Kidney tubule cell (primary cell): ENCODE data around the gene RBPMS2.

Experiments used
- DNase-seq: peaks from one replicate; pipeline ENCODE4 v3.0.0-alpha.2; 2018; ENCODE audit warnings: low spot score

RBPMS2 gene

DNA sequence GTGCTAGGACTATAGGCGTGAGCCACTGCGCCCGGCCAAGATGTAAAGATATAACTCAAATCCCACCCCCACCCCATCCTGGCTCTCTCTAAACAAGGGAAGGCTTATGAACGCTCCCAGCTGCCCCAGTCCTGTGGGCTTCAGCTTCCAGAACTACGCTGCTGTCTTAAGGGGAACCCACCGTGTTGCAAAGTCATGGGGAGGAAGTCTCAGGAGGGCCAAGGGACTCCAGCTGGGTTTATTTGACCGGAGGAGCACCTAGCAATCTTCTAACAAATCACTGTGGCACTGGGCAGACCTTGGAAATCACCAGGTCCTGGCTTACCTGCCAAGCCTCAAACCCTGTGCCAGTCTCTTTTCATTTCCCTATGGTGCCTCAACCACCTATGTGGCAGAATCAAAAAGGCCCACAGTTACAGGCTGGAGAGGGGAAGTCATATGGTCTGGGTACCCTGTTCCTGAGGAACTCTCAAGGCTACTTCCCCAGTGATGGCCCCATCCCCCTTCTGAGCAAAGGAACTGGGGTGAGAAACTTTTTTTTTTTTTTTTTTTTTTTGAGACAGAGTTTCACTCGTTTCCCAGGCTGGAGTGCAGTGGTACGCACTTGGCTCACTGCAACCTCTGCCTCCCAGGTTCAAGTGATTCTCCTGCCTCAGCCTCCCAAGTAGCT, 83.4 kb downstream of the RBPMS2 start:
- no peak for DNase-seq

DNA sequence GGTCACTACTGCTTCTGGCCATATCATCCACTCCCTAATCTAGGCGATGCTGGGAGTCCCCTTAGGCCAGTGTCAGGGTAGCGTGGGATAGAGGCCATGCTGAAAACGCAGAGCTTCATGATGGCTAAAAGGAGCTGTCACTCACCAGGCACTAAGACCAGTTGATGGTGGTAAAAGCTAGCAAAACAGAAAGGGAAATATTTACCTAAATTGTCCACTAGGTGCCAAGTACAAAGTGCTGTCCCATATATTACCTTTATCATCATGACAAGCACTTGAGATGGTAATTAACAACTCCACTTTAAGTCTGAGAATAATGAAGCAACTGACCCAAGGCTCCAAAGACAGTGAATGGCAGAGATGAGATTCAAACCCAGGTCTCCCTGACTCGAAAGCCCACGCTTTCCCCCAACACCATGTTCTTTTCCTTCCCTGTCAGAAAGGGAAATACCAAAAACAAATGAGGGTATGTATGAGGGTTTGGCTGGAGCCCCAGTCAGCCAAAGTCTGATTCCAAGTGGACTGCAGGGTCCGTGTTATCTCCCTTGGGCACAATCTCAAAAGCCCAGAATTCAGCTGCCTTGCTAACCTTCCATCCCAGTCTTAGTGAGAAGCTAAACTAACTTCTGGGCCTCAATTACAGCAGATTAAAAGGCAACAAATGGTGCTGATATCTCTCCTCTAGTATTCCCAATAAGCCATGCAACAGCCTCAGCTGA, 84.7 kb downstream of the RBPMS2 start:
- no peak for DNase-seq

- no peak for DNase-seq
Observed at GRCh38 chr15:64690008-64690407, 85.4 kb downstream of the RBPMS2 start.
